Measurements from ENCODE around the gene HOOK2.

DNA sequence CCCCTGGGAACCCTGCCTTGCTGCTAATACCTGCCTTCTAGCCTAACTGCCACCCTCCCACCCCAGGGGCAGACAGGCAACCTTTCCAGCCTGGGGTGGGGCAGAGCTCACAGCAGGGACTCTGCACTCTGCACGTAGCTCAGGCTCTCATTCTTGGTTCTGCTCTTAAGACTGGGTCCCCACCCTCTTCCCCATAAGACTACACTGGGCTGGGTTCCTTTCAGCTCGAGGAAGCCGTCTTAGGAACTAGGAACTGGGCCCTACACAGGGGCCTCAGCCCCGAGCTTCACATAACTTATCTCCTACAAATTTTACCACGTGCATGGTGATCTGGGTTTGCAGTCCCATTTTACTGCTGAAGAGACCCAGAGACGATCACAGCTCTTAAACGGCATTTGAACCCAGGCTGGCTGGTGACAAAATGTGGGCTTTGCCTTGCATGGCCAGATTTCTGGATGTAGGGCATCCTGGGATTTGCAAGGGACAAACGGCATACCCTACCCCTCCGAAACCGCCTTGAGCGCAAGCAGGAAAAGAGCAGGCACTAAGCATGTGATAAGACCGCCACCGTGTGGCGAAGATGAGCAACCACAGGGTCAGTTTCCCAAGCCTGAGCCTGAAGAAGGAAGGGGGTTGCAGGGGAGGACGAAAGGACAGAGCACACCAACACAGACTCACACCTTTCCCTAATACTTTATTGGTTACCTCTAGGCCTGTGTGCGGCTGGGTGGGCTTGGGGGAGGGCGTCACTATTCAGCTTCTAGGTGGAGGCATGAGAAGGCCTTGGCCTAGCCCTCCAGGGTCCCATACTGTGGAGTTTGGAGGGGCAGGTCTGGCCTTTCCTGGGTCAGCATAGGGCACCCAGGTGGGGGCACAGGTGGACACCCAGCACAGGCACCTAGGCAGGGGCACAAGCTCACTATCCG, 21.1 kb upstream of the HOOK2 start:
- TF ChIP-seq, protein P1, sequence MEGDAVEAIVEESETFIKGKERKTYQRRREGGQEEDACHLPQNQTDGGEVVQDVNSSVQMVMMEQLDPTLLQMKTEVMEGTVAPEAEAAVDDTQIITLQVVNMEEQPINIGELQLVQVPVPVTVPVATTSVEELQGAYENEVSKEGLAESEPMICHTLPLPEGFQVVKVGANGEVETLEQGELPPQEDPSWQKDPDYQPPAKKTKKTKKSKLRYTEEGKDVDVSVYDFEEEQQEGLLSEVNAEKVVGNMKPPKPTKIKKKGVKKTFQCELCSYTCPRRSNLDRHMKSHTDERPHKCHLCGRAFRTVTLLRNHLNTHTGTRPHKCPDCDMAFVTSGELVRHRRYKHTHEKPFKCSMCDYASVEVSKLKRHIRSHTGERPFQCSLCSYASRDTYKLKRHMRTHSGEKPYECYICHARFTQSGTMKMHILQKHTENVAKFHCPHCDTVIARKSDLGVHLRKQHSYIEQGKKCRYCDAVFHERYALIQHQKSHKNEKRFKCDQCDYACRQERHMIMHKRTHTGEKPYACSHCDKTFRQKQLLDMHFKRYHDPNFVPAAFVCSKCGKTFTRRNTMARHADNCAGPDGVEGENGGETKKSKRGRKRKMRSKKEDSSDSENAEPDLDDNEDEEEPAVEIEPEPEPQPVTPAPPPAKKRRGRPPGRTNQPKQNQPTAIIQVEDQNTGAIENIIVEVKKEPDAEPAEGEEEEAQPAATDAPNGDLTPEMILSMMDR (conservative IDR thresholded peaks at IDR 0.05; ENCODE audit: low read depth, low read length): peak; percentile 98; the same call in 1 of the 2 replicates
- TF ChIP-seq MAZ (IDR thresholded peaks at IDR 0.05; ENCODE audit: borderline replicate concordance, low read depth, low read length): peak; percentile 51; the same call in 1 of the 2 replicates
